ENCODE results near the gene KLHL29.

KLHL29 gene

GRCh38 chr2:23637011-23637778 lies 252.2 kb downstream of the KLHL29 start:
- DNase-seq (ENCODE audit: insufficient read length, low spot score) (no peak), FAIRE-seq (no peak)
- no peak for TF ChIP-seq CTCF (IDR thresholded peaks at IDR 0.05; ENCODE audit: insufficient read depth, missing control alignments)

GRCh38 chr2:23639406-23639982 lies 254.5 kb downstream of the KLHL29 start:
- DNase-seq (ENCODE audit: insufficient read length, low spot score), result no peak
- TF ChIP-seq CTCF (IDR thresholded peaks at IDR 0.05; ENCODE audit: insufficient read depth, missing control alignments), result no peak
- no peak for FAIRE-seq

DNA sequence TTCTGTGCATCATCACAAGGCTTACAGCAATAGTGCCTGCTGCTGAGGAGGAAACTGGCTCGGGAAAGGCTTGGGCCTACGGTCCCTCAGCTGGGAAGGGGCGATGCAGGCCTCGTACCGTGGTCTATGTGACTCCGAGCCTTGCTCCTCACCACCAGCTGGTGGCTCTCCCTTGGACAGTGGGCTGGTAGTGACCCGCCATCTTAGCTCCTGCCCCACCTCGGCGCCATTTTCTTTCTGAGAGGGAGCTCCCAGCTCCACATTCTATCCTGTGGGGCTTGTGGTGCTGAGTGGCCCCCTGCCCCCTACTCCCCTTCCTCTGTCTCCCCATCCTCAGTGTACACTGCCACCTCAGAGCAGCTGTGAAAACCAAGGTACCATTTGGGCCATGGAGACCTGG lies 255.7 kb downstream of the KLHL29 start:
- FAIRE-seq (no peak), DNase-seq (ENCODE audit: insufficient read length, low spot score) (no peak)
- no peak for TF ChIP-seq CTCF (IDR thresholded peaks at IDR 0.05; ENCODE audit: insufficient read depth, missing control alignments)

DNA sequence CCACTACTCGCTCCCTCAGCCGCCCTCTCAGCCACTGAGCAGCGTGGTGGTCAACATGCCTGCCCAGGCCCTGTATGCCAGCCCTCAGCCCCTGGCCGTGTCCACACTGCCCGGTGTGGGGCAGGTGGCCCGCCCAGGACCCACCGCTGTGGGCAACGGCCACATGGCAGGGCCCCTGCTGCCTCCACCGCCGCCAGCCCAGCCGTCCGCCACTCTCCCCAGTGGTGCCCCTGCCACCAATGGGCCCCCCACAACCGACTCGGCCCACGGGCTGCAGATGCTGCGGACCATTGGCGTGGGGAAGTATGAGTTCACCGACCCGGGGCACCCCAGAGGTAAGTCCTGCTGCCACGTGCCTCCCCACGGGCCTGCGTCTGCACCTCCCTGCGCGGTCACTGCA lies 257.5 kb downstream of the KLHL29 start:
- FAIRE-seq (no peak), DNase-seq (ENCODE audit: insufficient read length, low spot score) (no peak)
- no peak for TF ChIP-seq CTCF (IDR thresholded peaks at IDR 0.05; ENCODE audit: insufficient read depth, missing control alignments)

DNA sequence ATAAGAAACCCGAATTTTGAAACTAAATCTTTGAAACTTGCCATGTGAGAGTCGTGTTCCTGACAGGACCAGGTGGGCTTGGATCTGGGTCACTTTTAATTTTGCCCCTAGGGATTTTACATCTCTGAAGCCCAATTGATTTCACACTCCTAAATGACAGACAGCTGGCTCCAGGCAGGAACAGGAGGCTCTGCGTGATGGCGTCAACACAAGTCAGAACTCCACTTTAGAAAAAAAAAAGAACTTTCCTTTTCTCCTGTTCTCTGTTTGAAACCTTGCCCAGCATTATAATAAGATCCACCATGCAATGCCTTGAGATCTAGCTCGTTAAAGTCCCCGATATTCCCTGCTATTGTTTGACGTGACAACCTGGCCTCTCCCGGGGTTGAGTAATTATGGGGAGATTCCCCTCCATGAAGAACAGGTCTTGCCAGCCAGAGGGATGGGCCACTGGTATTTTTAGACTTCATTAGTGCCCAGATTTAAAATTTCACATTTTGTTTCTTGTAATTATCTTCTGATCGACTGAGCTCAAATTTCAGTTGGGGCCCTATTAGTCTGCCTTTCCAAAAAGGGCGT lies 260.3 kb downstream of the KLHL29 start:
- TF ChIP-seq CTCF (IDR thresholded peaks at IDR 0.05; ENCODE audit: insufficient read depth, missing control alignments), result no peak
- FAIRE-seq (no peak), DNase-seq (ENCODE audit: insufficient read length, low spot score) (no peak)

DNA sequence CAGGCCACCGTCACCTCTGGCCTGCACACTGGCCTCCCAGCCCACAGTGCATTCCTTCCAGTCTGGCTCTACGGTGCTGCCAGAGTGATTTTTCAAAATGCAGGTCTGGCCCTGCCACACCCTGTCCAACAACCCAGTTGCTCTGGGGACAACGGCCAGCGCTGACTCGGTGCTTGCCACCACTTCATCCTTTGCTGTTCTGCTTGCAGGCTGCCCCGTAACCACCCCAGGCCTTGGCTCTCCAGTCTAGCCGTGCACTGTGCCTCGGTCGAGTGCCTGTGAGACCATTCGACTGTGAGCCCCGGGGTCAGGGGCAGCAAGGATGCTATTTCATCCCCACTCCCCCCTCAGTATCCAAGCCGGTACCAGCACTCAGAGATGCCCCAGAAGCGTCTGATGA lies 262.6 kb downstream of the KLHL29 start:
- no peak for FAIRE-seq
- no peak for DNase-seq (ENCODE audit: insufficient read length, low spot score)
- TF ChIP-seq CTCF (IDR thresholded peaks at IDR 0.05; ENCODE audit: insufficient read depth, missing control alignments), result no peak

DNA sequence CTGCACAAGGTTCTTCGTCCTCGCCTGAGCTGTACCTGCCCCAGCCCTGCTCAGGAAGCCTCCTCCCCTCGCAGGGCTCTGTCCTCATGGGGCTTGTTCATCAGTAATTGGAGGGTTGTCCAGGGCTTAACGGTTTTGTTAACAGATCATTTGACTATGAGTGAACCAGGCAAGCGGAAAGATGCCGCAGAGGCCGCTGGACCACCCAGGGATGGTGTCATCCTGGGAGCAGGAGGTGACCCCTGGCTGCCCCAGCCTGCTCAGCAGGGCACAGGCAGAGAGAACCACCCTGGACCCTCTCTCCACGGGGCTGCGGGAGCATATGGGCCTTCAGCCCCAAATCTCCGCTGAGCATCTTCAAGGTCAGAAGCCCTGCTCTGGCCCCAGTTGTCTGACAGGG lies 264.3 kb downstream of the KLHL29 start:
- TF ChIP-seq CTCF (IDR thresholded peaks at IDR 0.05; ENCODE audit: insufficient read depth, missing control alignments), result no peak
- FAIRE-seq (no peak), DNase-seq (ENCODE audit: insufficient read length, low spot score) (no peak)

Measured in D721Med (cell line).